HG02885 (cell line): Measurements from ENCODE around the gene MAPK8IP3.

ENCODE experiments used
- ATAC-seq: cut with Tn5 transposase; IDR thresholded peaks from one replicate; pipeline ENCODE4 v1.9.1; 2021; ENCODE audit warnings: mild to moderate bottlenecking; ENCODE audit not compliant: unreplicated experiment, poor library complexity

Gene MAPK8IP3

GRCh38 chr16:1770328-1771187 lies 64.6 kb downstream of the MAPK8IP3 start:
- no peak for ATAC-seq

- no peak for ATAC-seq
Observed at GRCh38 chr16:1771188-1771863, 65.3 kb downstream of the MAPK8IP3 start, which contains the start of gene NME3. NME3 (minus strand) TSS chr16:1771543; CDS start chr16:1771534, 9 bp downstream.

GRCh38 chr16:1771864-1772361 lies 65.9 kb downstream of the MAPK8IP3 start:
- ATAC-seq: no peak

- peak; percentile 10 for ATAC-seq
Observed at GRCh38 chr16:1772362-1772907, 66.4 kb downstream of the MAPK8IP3 start, which contains the start of gene EME2. EME2 (plus strand) TSS chr16:1772810; CDS start chr16:1773228, 418 bp downstream.

- peak; percentile 53 for ATAC-seq
Observed at GRCh38 chr16:1772908-1773702, 67.1 kb downstream of the MAPK8IP3 start, which contains the start of gene MRPS34. MRPS34 (minus strand) TSS chr16:1773134; CDS start chr16:1773119, 15 bp downstream.

- ATAC-seq: no peak
Observed at GRCh38 chr16:1773703-1774447, 67.9 kb downstream of the MAPK8IP3 start.

GRCh38 chr16:1774448-1774780 lies 68.4 kb downstream of the MAPK8IP3 start:
- ATAC-seq: no peak

GRCh38 chr16:1775006-1775845 lies 69.2 kb downstream of the MAPK8IP3 start:
- no peak for ATAC-seq

- no peak for ATAC-seq
Observed at GRCh38 chr16:1775846-1776671, 70.1 kb downstream of the MAPK8IP3 start.

- no peak for ATAC-seq
Observed at GRCh38 chr16:1776672-1776955, 70.6 kb downstream of the MAPK8IP3 start.

- no peak for ATAC-seq
Observed at GRCh38 chr16:1776991-1777374, 71.0 kb downstream of the MAPK8IP3 start.

- no peak for ATAC-seq
Observed at GRCh38 chr16:1777375-1778199, 71.6 kb downstream of the MAPK8IP3 start.

- ATAC-seq: no peak
Observed at GRCh38 chr16:1778200-1779179, 72.5 kb downstream of the MAPK8IP3 start.

GRCh38 chr16:1779234-1779701 lies 73.3 kb downstream of the MAPK8IP3 start:
- ATAC-seq: no peak

- no peak for ATAC-seq
Observed at GRCh38 chr16:1779741-1780676, 74.0 kb downstream of the MAPK8IP3 start.
